ENCODE results near the gene GZMA. TPM values are rescaled to one million over a fixed set of nuclear protein-coding genes. Genes with fewer than 3 reads are reported as not detected.

The GZMA gene
- polyA plus RNA-seq, 2 of the 4 experiments (the other 2 are of a cell fraction): not detected

DNA sequence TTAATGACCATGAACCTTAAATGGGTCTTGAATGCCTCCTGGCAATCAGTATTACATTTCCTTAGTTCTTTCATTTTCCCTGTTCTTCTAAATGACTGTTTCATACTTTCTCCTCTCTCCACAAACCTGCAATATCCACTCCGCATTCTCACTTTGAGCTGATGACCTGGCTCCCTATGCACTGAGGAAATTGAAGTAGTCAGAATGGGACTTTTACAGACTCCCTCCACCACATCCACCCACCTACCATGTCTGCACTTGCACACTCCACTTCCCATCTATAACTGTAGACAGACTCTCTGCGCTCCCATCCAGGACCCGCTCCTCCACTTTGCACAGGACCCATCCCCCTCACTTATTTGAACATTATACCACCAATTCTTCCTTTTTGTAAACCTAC, 36.2 kb upstream of the GZMA start:
- Histone ChIP-seq H3K9me3 (no peaks in the 10 kb centered on the region), H3K4me1 (no peaks in the 10 kb centered on the region), H3K4me3 (no peak overlapping the region), H3K4me2 (no peak overlapping the region), H3K27ac (no peak overlapping the region)
- ATAC-seq (no peak), DNase-seq (ENCODE audit: low read depth in 1 of 2, low spot score in 1 of 2) (no peak), FAIRE-seq (no peak)
- ChIA-PET CTCF (no interaction called here), POLR2A (no interaction called here)
- TF ChIP-seq EHF (CRISPR knock-in tag; IDR thresholded peaks at IDR 0.05) (no peak), CBX2 (IDR thresholded peaks at IDR 0.05; ENCODE audit: borderline replicate concordance, low read depth) (no peak), E2F6 (IDR thresholded peaks at IDR 0.05; ENCODE audit: borderline replicate concordance, low read depth) (no peak), TFCP2L1 (CRISPR knock-in tag; IDR thresholded peaks at IDR 0.05) (no peak), MAZ (IDR thresholded peaks at IDR 0.05; ENCODE audit: borderline replicate concordance, low read depth, low read length) (no peak), POLR2AphosphoS2 (conservative IDR thresholded peaks at IDR 0.05; ENCODE audit: low read length) (no peak), REST (IDR thresholded peaks at IDR 0.05) (no peak), PHF8 (IDR thresholded peaks at IDR 0.05; ENCODE audit: borderline replicate concordance, low read depth) (no peak), RAD21 (conservative IDR thresholded peaks at IDR 0.05 in 1 of 2, IDR thresholded peaks at IDR 0.05 in 1 of 2) (no peak), NFE2L2 (conservative IDR thresholded peaks at IDR 0.05; ENCODE audit: low read length) (no peak), MAFK (IDR thresholded peaks at IDR 0.05; ENCODE audit: partially characterized antibody) (no peak), FOSB (CRISPR knock-in tag; IDR thresholded peaks at IDR 0.05) (no peak), CHD2 (IDR thresholded peaks at IDR 0.05; ENCODE audit: low read length, partially characterized antibody) (no peak), JUN (IDR thresholded peaks at IDR 0.05) (no peak), ZSCAN20 (CRISPR knock-in tag; IDR thresholded peaks at IDR 0.05) (no peak)
- TF ChIP-seq, protein P1, sequence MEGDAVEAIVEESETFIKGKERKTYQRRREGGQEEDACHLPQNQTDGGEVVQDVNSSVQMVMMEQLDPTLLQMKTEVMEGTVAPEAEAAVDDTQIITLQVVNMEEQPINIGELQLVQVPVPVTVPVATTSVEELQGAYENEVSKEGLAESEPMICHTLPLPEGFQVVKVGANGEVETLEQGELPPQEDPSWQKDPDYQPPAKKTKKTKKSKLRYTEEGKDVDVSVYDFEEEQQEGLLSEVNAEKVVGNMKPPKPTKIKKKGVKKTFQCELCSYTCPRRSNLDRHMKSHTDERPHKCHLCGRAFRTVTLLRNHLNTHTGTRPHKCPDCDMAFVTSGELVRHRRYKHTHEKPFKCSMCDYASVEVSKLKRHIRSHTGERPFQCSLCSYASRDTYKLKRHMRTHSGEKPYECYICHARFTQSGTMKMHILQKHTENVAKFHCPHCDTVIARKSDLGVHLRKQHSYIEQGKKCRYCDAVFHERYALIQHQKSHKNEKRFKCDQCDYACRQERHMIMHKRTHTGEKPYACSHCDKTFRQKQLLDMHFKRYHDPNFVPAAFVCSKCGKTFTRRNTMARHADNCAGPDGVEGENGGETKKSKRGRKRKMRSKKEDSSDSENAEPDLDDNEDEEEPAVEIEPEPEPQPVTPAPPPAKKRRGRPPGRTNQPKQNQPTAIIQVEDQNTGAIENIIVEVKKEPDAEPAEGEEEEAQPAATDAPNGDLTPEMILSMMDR (IDR thresholded peaks at IDR 0.05): no peak
- WGBS (ENCODE audit: missing lambda C conversion rate): 41% methylated on average over 3 of the region's 3 CpGs

DNA sequence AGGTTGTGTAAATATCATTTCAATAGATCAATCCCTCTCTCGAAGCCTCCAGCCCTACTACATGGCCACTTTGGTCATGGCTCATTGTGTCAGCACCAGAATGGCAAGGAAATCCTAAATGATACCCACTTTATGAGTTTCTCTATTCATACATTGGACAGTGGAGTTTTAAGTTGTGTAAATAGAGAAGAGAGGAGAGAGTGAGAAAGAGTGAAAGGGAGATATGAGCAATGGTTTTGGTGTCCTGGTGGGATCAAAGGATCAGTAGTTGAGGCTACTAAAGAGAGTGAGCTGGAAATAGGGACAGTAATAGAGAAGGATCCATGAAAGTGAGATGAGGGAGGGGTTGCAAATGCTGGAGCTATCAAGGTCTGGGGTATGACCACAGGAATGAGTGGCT, 31.5 kb upstream of the GZMA start:
- ChIA-PET CTCF (no interaction called here), POLR2A (no interaction called here)
- Histone ChIP-seq H3K4me3 (no peak overlapping the region), H3K4me1 (no peaks in the 10 kb centered on the region), H3K9me3 (no peaks in the 10 kb centered on the region), H3K27ac (no peak overlapping the region), H3K4me2 (no peak overlapping the region)
- 0% methylated on average over 1 of the region's 1 CpG for WGBS (ENCODE audit: missing lambda C conversion rate)
- ATAC-seq (no peak), DNase-seq (ENCODE audit: low read depth in 1 of 2, low spot score in 1 of 2) (no peak), FAIRE-seq (no peak)
- TF ChIP-seq CBX2 (IDR thresholded peaks at IDR 0.05; ENCODE audit: borderline replicate concordance, low read depth) (no peak), JUN (IDR thresholded peaks at IDR 0.05) (no peak), REST (IDR thresholded peaks at IDR 0.05) (no peak), KDM5A (IDR thresholded peaks at IDR 0.05) (no peak), RNF2 (IDR thresholded peaks at IDR 0.05; ENCODE audit: borderline replicate concordance, low read depth) (no peak), BHLHE40 (IDR thresholded peaks at IDR 0.05; ENCODE audit: low read depth, low read length) (no peak), EHF (CRISPR knock-in tag; IDR thresholded peaks at IDR 0.05) (no peak), HMGXB4 (CRISPR knock-in tag; IDR thresholded peaks at IDR 0.05; ENCODE audit: borderline replicate concordance) (no peak)
- TF ChIP-seq, protein P2, sequence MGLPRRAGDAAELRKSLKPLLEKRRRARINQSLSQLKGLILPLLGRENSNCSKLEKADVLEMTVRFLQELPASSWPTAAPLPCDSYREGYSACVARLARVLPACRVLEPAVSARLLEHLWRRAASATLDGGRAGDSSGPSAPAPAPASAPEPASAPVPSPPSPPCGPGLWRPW (IDR thresholded peaks at IDR 0.05): no peak

Measured in A549 (cell line).